ENCODE data around the gene C5.

Gene C5

DNA sequence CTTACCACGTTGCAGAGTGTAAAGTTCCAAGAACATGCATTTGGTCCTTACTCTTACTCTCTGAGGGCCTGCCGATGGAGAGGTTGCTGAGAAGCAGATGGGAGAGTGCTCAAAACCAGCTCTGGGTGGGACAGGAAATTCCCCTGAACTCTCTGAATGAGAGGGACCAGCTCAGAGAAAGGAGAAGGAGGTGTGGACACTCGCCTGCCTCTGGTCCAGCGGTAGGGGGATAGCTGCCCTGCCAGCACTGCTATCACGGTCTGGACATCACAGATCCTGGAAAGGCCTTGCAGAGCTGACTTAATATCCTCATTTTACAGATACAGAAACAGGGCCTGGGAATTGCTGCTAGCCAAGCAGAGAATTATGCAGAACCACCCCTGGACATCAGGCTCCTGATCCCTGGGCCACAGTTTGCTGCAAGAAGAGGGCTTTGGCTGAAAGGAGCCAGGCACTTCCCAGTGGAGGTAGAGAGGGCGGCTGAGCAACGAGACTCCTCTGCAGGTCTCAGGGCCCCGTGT lies 128.4 kb downstream of the C5 start:
- Histone ChIP-seq H3K9ac (ENCODE audit: low read length in 5 of 5) (no peak overlapping the region), H3K27ac (ENCODE audit: low read depth, low read length) (no peak overlapping the region), H3K4me3 (ENCODE audit: low read depth in 1 of 5, low read length in 5 of 5) (no peak overlapping the region), H3K27me3 (ENCODE audit: control insufficient read depth in 5 of 5, insufficient read depth in 4 of 5, low read length in 5 of 5) (no peaks in the 10 kb centered on the region), H3K36me3 (ENCODE audit: control insufficient read depth in 5 of 5, insufficient read depth in 5 of 5, low read length in 5 of 5) (no peaks in the 10 kb centered on the region), H3K4me1 (ENCODE audit: control insufficient read depth in 5 of 5, insufficient read depth in 5 of 5, low read length in 5 of 5) (peaks cover 2 to 30% (median 25%) of the 10 kb centered on the region in 5 donors), H3K9me3 (ENCODE audit: control insufficient read depth in 5 of 5, low read length in 5 of 5) (peaks cover 0 to 4% (median 0%) of the 10 kb centered on the region in 5 donors)

DNA sequence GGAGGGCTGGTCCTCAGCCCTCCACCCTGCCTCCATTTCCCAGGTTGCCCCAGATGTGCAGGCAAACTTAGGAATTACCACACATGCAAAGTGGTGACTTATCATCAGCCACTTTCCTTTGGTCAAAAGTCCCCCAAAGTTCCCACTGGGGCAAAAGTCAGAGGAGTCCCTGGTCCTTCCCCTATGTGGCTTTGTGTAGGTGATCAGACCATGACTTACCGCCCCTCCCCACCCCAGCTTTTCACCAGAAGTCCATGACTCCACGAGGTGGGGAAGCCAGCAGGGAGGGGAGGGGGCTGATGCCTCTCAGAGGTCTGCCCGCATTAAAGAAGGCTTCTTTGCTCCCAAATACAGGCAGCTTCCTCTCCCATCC lies 129.3 kb downstream of the C5 start:
- peaks cover 0 to 4% (median 0%) of the 10 kb centered on the region in 5 donors for H3K9me3 ChIP-seq (ENCODE audit: control insufficient read depth in 5 of 5, low read length in 5 of 5)
- H3K4me3 ChIP-seq (ENCODE audit: low read depth in 1 of 5, low read length in 5 of 5), result no peak overlapping the region
- no peak overlapping the region for H3K9ac ChIP-seq (ENCODE audit: low read length in 5 of 5)
- no peaks in the 10 kb centered on the region for H3K36me3 ChIP-seq (ENCODE audit: control insufficient read depth in 5 of 5, insufficient read depth in 5 of 5, low read length in 5 of 5)
- H3K27ac ChIP-seq (ENCODE audit: low read depth, low read length), result peak overlapping the region; percentile 26
- no peaks in the 10 kb centered on the region for H3K27me3 ChIP-seq (ENCODE audit: control insufficient read depth in 5 of 5, insufficient read depth in 4 of 5, low read length in 5 of 5)
- peaks cover 4 to 35% (median 31%) of the 10 kb centered on the region in 5 donors for H3K4me1 ChIP-seq (ENCODE audit: control insufficient read depth in 5 of 5, insufficient read depth in 5 of 5, low read length in 5 of 5)

DNA sequence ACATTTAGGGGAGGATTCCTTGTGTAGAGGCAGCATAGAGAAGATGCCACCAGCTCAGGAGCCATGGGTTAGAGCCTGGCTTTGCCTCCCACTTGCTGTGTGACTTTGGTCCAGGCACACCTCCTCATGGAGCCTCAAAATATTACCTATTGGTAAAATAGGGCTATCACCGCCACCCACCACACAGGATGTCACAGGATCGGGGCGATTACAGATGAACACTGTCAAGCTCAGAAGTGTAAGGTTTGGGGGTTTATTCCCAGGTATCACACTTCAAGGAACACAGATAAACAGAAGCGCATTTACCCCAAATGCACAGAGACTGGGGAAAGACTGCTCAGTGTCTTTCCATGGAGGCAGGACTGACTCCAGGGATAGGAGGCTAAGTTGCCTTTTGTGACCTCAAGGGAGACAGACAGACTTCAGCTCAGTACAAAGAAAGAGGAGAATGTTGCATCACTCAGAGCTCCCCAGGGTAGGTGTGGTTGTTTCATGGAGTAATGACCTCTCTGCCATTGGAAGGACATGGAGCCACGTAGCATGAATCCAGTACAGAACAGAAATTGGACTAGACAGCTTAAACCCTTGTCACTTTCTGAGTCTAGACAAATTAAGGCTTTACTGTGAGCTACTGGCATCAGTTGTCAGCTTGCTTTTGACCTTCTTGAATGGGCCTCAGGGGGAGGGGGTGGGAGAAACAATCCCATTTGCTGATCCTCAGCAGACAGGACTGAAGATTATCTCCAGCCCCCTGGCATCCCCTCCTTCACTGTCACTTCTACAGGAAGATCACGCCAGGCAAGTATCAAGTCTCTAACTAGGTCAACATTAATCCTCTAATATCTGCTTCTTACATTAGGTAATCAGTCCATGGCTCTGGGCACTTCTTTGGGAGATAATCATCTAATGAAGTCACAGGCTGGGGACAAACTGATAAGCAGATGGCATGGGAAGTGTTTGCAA lies 130.0 kb downstream of the C5 start:
- H3K4me3 ChIP-seq (ENCODE audit: low read depth in 1 of 5, low read length in 5 of 5), result peak overlapping the region in 2 of 5 donors; percentile 2 to 7
- H3K36me3 ChIP-seq (ENCODE audit: control insufficient read depth in 5 of 5, insufficient read depth in 5 of 5, low read length in 5 of 5), result no peaks in the 10 kb centered on the region
- H3K27me3 ChIP-seq (ENCODE audit: control insufficient read depth in 5 of 5, insufficient read depth in 4 of 5, low read length in 5 of 5), result no peaks in the 10 kb centered on the region
- H3K4me1 ChIP-seq (ENCODE audit: control insufficient read depth in 5 of 5, insufficient read depth in 5 of 5, low read length in 5 of 5), result peaks cover 4 to 35% (median 31%) of the 10 kb centered on the region in 5 donors
- peak overlapping the region; percentile 49 for H3K27ac ChIP-seq (ENCODE audit: low read depth, low read length)
- no peak overlapping the region for H3K9ac ChIP-seq (ENCODE audit: low read length in 5 of 5)
- peaks cover 0 to 4% (median 0%) of the 10 kb centered on the region in 5 donors for H3K9me3 ChIP-seq (ENCODE audit: control insufficient read depth in 5 of 5, low read length in 5 of 5)

DNA sequence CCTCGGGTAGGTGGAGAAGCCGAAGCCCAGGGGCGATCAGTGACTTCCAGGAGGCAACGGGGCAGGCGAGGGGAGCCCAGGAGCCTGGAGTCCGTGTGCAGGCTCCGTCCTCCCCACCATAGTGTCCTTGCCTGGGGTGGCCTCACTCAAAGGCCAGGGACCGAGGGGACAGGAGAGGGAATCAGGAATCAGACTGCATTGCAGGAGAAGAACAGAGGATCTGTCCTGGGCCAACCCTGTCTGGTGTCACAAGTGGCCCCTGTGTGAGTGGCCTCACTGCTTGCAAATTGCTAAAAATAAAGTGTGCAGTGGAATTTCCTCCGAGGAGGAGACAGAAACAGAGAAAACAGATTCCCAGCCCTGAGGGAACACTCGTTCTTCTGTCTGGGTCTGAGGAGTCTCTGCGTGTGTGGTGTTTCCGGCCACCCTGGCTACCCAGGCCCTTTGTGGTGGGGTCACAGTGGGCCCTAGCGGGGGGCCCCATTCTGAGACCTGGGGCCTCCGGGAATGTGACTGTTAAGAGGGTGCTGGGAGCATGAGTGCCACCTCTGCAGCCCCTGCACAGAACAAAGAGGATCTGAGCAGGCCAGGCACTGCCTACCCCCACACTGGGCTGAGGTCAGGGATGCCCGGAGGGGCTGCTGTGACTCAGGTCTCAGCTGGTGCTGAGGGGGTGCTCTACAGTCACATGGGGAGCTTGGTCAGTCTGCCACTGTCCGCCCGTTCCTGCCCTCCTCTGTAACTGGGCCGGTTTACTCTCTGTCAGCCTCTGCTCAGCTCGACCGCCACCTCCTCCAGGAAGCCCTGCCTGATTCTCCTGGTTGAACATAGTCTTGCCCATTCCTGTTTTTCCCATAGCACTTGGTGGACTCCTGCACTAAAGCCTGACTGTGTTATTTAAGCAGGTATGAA lies 130.9 kb downstream of the C5 start:
- Histone ChIP-seq H3K36me3 (ENCODE audit: control insufficient read depth in 5 of 5, insufficient read depth in 5 of 5, low read length in 5 of 5) (no peaks in the 10 kb centered on the region), H3K27me3 (ENCODE audit: control insufficient read depth in 5 of 5, insufficient read depth in 4 of 5, low read length in 5 of 5) (no peaks in the 10 kb centered on the region), H3K9ac (ENCODE audit: low read length in 5 of 5) (no peak overlapping the region), H3K9me3 (ENCODE audit: control insufficient read depth in 5 of 5, low read length in 5 of 5) (peaks cover 0 to 4% (median 0%) of the 10 kb centered on the region in 5 donors), H3K4me3 (ENCODE audit: low read depth in 1 of 5, low read length in 5 of 5) (no peak overlapping the region), H3K27ac (ENCODE audit: low read depth, low read length) (peak overlapping the region; percentile 49), H3K4me1 (ENCODE audit: control insufficient read depth in 5 of 5, insufficient read depth in 5 of 5, low read length in 5 of 5) (peaks cover 4 to 35% (median 31%) of the 10 kb centered on the region in 5 donors)

DNA sequence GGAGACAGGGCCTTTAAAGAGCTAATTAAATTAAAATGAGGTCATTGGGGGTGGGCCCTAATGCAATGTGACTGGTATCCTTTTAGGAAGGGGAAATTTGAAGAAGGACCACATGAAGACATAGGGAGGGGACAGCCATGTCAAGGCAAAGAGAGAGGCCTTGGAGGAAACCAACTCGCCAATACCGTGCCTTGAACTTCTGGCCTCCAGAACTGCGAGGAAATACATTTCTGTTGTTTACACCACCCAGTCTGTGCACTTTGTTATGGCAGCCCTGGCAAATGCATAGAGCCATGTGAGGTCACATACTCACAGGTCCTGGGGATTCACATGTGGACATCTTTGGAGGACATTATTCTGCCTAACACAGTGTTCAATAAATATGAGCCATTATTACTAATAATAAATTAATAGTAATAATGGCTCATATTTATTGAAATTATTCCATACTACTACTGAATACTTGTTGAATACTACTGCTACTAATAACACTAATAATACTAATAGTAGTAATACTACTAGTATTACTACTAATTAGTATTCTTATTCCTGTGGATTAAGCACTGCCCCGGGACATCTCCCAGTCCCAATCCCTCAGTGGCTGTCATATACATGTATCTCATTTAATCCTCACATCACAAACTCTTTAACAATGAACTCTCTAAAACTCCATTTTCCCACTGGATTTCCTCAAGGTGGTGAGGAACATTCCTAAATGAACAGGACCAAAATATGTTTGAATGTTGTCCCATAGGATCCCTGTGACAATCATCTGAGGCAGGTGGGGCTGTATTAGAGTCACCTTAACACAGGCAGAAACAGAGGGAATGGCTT lies 131.9 kb downstream of the C5 start:
- H3K4me1 ChIP-seq (ENCODE audit: control insufficient read depth in 5 of 5, insufficient read depth in 5 of 5, low read length in 5 of 5), result peaks cover 4 to 35% (median 31%) of the 10 kb centered on the region in 5 donors
- H3K36me3 ChIP-seq (ENCODE audit: control insufficient read depth in 5 of 5, insufficient read depth in 5 of 5, low read length in 5 of 5), result peaks cover 0 to 4% (median under 1%) of the 10 kb centered on the region in 5 donors
- no peak overlapping the region for H3K4me3 ChIP-seq (ENCODE audit: low read depth in 1 of 5, low read length in 5 of 5)
- peaks cover 0 to 4% (median 0%) of the 10 kb centered on the region in 5 donors for H3K9me3 ChIP-seq (ENCODE audit: control insufficient read depth in 5 of 5, low read length in 5 of 5)
- no peak overlapping the region for H3K27ac ChIP-seq (ENCODE audit: low read depth, low read length)
- H3K27me3 ChIP-seq (ENCODE audit: control insufficient read depth in 5 of 5, insufficient read depth in 4 of 5, low read length in 5 of 5), result no peaks in the 10 kb centered on the region
- H3K9ac ChIP-seq (ENCODE audit: low read length in 5 of 5), result no peak overlapping the region

DNA sequence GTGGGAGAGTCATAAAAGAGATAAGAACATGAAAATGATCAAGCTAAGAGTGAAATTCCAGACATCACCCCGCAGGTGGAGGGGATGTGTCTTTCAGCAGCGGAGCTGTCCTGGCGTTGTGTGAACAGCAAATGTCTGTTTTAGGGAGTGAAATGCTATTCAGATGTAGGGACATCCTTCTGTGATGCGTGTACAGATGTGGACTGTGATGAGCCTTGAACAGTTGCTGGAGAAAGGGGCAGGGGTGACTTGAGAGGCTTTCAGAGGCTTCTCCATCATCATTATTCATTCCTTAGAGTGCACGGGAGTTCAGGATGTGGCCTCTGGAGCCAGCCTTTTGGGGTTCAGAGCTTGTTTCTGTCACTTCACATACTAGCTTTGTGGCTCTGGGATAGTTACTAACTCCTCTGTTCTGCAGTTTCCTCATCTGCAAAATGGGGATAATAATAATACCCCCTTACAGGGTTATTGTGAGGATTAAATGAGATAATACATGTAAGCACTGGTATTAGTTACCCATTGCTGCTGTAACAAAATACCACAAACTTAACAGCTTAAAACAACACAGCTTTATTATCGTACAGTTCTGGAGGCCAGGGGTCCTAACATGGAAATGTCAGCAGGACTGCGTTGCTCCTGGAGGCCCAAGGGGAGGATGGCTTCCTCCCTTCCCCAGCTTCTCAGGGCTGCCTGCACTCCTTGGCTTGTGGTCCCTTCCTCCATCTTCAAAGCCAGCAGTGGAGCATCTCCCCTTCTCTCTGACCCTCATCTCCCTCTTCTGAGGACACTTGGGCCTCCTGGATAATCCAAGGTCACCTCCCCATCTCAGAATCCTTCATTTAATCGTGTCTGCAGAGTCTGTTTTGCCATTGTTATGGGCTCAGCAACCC lies 132.8 kb downstream of the C5 start:
- peaks cover 4 to 35% (median 31%) of the 10 kb centered on the region in 5 donors for H3K4me1 ChIP-seq (ENCODE audit: control insufficient read depth in 5 of 5, insufficient read depth in 5 of 5, low read length in 5 of 5)
- no peak overlapping the region for H3K9ac ChIP-seq (ENCODE audit: low read length in 5 of 5)
- peaks cover 0 to 4% (median 0%) of the 10 kb centered on the region in 5 donors for H3K9me3 ChIP-seq (ENCODE audit: control insufficient read depth in 5 of 5, low read length in 5 of 5)

DNA sequence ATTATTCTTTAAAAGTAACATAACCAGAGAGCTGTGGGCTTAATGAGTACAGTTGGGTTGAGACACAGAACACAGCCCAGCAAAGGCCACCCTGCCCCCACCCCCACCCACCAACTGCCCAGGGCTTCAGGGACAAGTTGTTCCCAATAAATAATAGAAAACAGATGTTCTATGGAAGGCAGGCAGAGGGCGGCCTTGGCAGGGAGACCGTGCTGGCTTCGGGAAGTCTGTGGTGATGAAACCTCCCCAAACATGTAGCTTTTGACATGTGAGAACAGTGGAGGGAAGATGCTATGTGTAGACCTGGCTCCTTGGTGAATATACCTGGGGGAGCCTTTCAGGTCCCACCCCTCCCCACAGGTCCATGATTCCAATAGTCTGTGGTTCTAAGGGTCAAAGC lies 133.5 kb downstream of the C5 start:
- Histone ChIP-seq H3K9me3 (ENCODE audit: control insufficient read depth in 5 of 5, low read length in 5 of 5) (peaks cover 0 to 4% (median 0%) of the 10 kb centered on the region in 5 donors), H3K27me3 (ENCODE audit: control insufficient read depth in 5 of 5, insufficient read depth in 4 of 5, low read length in 5 of 5) (no peaks in the 10 kb centered on the region), H3K9ac (ENCODE audit: low read length in 5 of 5) (no peak overlapping the region), H3K36me3 (ENCODE audit: control insufficient read depth in 5 of 5, insufficient read depth in 5 of 5, low read length in 5 of 5) (peaks cover 2 to 11% (median 3%) of the 10 kb centered on the region in 5 donors), H3K4me3 (ENCODE audit: low read depth in 1 of 5, low read length in 5 of 5) (no peak overlapping the region), H3K27ac (ENCODE audit: low read depth, low read length) (no peak overlapping the region), H3K4me1 (ENCODE audit: control insufficient read depth in 5 of 5, insufficient read depth in 5 of 5, low read length in 5 of 5) (peaks cover 4 to 35% (median 28%) of the 10 kb centered on the region in 5 donors)

More for the DNA sequence above, 132.8 kb downstream of the C5 start:
- peaks cover 2 to 9% (median 3%) of the 10 kb centered on the region in 5 donors for H3K36me3 ChIP-seq (ENCODE audit: control insufficient read depth in 5 of 5, insufficient read depth in 5 of 5, low read length in 5 of 5)
- no peak overlapping the region for H3K27ac ChIP-seq (ENCODE audit: low read depth, low read length)
- no peaks in the 10 kb centered on the region for H3K27me3 ChIP-seq (ENCODE audit: control insufficient read depth in 5 of 5, insufficient read depth in 4 of 5, low read length in 5 of 5)
- H3K4me3 ChIP-seq (ENCODE audit: low read depth in 1 of 5, low read length in 5 of 5), result no peak overlapping the region

DNA sequence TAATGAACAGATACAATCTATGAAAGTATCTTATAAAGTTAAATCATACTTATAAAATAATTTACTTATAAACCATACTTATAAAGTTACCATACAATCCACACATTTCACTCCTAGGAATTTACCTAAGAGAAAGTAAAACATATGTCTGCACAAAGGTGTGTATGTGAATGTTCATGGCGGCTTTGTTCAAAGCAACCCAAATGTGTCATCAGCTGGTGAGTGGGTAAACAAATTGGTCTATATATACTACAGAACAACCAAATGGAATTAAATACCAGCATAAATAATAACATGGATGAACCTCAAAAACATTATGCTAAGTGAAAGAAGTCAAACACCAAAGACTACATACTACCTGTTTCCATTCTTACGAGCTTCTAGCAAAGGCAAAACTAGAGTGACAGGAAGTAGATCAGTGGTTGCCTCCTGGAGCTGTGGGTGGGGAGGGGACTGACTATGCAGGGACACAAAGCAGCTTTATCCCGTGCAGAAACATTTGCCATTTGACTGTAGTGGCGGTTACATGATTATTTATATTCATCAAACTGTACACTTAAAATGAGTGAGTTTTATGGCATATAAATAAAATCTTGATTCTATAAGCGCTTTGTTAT lies 134.1 kb downstream of the C5 start:
- peaks cover 0 to 4% (median 0%) of the 10 kb centered on the region in 5 donors for H3K9me3 ChIP-seq (ENCODE audit: control insufficient read depth in 5 of 5, low read length in 5 of 5)
- no peak overlapping the region for H3K4me3 ChIP-seq (ENCODE audit: low read depth in 1 of 5, low read length in 5 of 5)
- no peak overlapping the region for H3K9ac ChIP-seq (ENCODE audit: low read length in 5 of 5)
- peaks cover 4 to 35% (median 28%) of the 10 kb centered on the region in 5 donors for H3K4me1 ChIP-seq (ENCODE audit: control insufficient read depth in 5 of 5, insufficient read depth in 5 of 5, low read length in 5 of 5)
- peaks cover 2 to 18% (median 7%) of the 10 kb centered on the region in 5 donors for H3K36me3 ChIP-seq (ENCODE audit: control insufficient read depth in 5 of 5, insufficient read depth in 5 of 5, low read length in 5 of 5)
- H3K27ac ChIP-seq (ENCODE audit: low read depth, low read length), result no peak overlapping the region
- no peaks in the 10 kb centered on the region for H3K27me3 ChIP-seq (ENCODE audit: control insufficient read depth in 5 of 5, insufficient read depth in 4 of 5, low read length in 5 of 5)

All from subcutaneous abdominal adipose tissue (tissue), 5 donors.